T-helper 1 cell treated with Interleukin-12 subunit alpha and Interleukin-12 subunit beta and Interleukin-4 antibody, amounts not matched to agents 30 μg/mL and 1 μg/mL, for 36 hours (primary cell): ENCODE data around the gene EPHB1.
"Not testable (repeated sequence)": the region's sequence is repeated elsewhere in the genome, so short reads cannot be mapped to it uniquely, and the experiment has no call there.

Source experiments
- H3K27ac Mint-ChIP-seq: one replicate; pipeline ENCODE4 v1.8.0; 2021; ENCODE audit warnings: mild to moderate bottlenecking, mixed read lengths
- H3K27me3 Mint-ChIP-seq: one replicate; pipeline ENCODE4 v1.8.0; 2021; ENCODE audit warnings: low read depth, mixed read lengths
- H3K36me3 Mint-ChIP-seq: one replicate; pipeline ENCODE4 v1.8.0; 2021; ENCODE audit warnings: low read depth, mixed read lengths
- H3K4me1 Mint-ChIP-seq: one replicate; pipeline ENCODE4 v1.8.0; 2021; ENCODE audit warnings: low read depth, mixed read lengths
- H3K4me3 Mint-ChIP-seq: one replicate; pipeline ENCODE4 v1.8.0; 2021; ENCODE audit warnings: mild to moderate bottlenecking, moderate library complexity, mixed read lengths
- H3K9me3 Mint-ChIP-seq: one replicate; pipeline ENCODE4 v1.8.0; 2021; ENCODE audit warnings: mixed read lengths

The EPHB1 gene

GRCh38 chr3:134985864-134986715 lies 191.0 kb downstream of the EPHB1 start:
- H3K4me3 Mint-ChIP-seq, result no peak overlapping the region
- H3K9me3 Mint-ChIP-seq, result no peaks in the 10 kb centered on the region
- no peaks in the 10 kb centered on the region for H3K27me3 Mint-ChIP-seq
- H3K27ac Mint-ChIP-seq, result no peak overlapping the region
- H3K36me3 Mint-ChIP-seq, result no peaks in the 10 kb centered on the region
- no peaks in the 10 kb centered on the region for H3K4me1 Mint-ChIP-seq

DNA sequence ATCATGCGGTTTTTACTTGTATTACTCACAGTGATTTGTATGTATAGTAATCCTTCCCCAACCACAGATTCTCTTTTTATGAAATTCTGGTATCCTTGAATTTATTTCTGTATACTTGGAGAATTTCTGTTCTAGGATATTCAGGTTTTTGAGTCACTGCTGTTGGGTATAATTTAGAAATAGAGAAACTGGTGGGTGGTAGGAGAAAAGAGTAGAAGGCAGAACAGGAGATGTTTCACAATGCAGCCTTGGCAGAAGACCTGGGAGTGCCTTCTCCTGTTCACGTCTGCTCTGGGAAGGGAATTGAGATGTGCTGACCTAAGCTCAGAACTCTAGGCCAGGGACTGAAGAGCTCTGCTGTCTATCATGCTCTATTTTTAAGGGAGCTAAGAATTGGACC lies 193.6 kb downstream of the EPHB1 start:
- Mint-ChIP-seq H3K27ac (no peak overlapping the region), H3K9me3 (no peaks in the 10 kb centered on the region), H3K4me1 (no peaks in the 10 kb centered on the region), H3K4me3 (no peak overlapping the region), H3K36me3 (no peaks in the 10 kb centered on the region), H3K27me3 (no peaks in the 10 kb centered on the region)

DNA sequence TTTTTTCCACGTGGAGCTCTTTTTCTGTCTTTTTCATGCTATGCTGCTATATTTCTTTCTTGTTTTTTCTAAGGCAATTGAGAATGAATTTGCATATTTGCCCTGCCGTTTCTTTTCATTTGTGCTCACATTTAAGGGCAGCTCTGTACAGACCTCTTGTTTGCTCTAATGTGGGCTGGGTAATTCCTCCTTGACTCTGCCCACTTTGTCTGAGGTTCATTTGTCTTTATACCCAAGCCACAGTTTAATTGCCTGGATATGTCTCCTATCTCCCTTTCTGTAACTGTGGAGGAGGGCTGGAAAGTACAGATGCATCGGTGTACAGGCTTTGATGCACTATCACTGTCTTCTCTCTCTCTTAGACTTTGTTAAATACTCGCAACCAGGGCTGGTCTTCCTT lies 195.9 kb downstream of the EPHB1 start:
- H3K36me3 Mint-ChIP-seq, result no peaks in the 10 kb centered on the region
- H3K9me3 Mint-ChIP-seq, result no peaks in the 10 kb centered on the region
- H3K4me1 Mint-ChIP-seq, result no peaks in the 10 kb centered on the region
- no peak overlapping the region for H3K27ac Mint-ChIP-seq
- no peak overlapping the region for H3K4me3 Mint-ChIP-seq
- peaks cover 4% of the 10 kb centered on the region for H3K27me3 Mint-ChIP-seq

GRCh38 chr3:134991472-134992010 lies 196.5 kb downstream of the EPHB1 start:
- H3K4me3 Mint-ChIP-seq, result no peak overlapping the region
- no peak overlapping the region for H3K27ac Mint-ChIP-seq
- no peaks in the 10 kb centered on the region for H3K9me3 Mint-ChIP-seq
- H3K27me3 Mint-ChIP-seq, result peaks cover 4% of the 10 kb centered on the region
- no peaks in the 10 kb centered on the region for H3K36me3 Mint-ChIP-seq
- no peaks in the 10 kb centered on the region for H3K4me1 Mint-ChIP-seq

GRCh38 chr3:134992180-134992579 lies 197.1 kb downstream of the EPHB1 start:
- no peaks in the 10 kb centered on the region for H3K36me3 Mint-ChIP-seq
- no peaks in the 10 kb centered on the region for H3K4me1 Mint-ChIP-seq
- no peak overlapping the region for H3K4me3 Mint-ChIP-seq
- H3K9me3 Mint-ChIP-seq, result no peaks in the 10 kb centered on the region
- H3K27ac Mint-ChIP-seq, result no peak overlapping the region
- peaks cover 5% of the 10 kb centered on the region for H3K27me3 Mint-ChIP-seq

DNA sequence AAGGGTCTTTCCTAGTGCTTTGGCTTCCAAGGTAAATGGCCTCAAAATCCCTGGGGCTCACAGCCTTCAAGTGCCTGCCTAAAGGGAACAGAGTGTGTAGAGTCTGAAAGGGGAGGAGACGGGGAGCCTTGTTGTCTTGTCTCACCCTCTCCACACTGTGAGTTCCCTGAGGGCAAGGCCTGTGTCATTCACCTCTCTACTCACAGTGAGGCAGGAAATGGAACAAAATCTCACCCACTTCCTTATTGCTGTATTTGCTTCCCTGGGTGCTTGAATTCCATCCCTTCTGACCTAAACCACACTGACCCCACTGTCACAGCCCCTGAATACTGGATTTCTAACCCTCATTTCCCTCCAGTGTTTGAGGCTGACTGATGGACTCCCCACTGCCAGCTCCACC lies 197.5 kb downstream of the EPHB1 start:
- no peak overlapping the region for H3K27ac Mint-ChIP-seq
- H3K9me3 Mint-ChIP-seq, result no peaks in the 10 kb centered on the region
- H3K4me1 Mint-ChIP-seq, result no peaks in the 10 kb centered on the region
- no peak overlapping the region for H3K4me3 Mint-ChIP-seq
- no peaks in the 10 kb centered on the region for H3K36me3 Mint-ChIP-seq
- peaks cover 9% of the 10 kb centered on the region for H3K27me3 Mint-ChIP-seq

- Mint-ChIP-seq H3K36me3 (no peaks in the 10 kb centered on the region), H3K27me3 (peaks cover 14% of the 10 kb centered on the region), H3K27ac (no peak overlapping the region), H3K9me3 (no peaks in the 10 kb centered on the region), H3K4me3 (no peak overlapping the region), H3K4me1 (no peaks in the 10 kb centered on the region)
These were observed 198.0 kb downstream of the EPHB1 start for GRCh38 chr3:134993011-134993410.

- no peaks in the 10 kb centered on the region for H3K4me1 Mint-ChIP-seq
- H3K27ac Mint-ChIP-seq, result no peak overlapping the region
- no peak overlapping the region for H3K4me3 Mint-ChIP-seq
- peaks cover 16% of the 10 kb centered on the region for H3K27me3 Mint-ChIP-seq
- no peaks in the 10 kb centered on the region for H3K9me3 Mint-ChIP-seq
- no peaks in the 10 kb centered on the region for H3K36me3 Mint-ChIP-seq
These were observed 203.1 kb downstream of the EPHB1 start for GRCh38 chr3:134998158-134998557.

DNA sequence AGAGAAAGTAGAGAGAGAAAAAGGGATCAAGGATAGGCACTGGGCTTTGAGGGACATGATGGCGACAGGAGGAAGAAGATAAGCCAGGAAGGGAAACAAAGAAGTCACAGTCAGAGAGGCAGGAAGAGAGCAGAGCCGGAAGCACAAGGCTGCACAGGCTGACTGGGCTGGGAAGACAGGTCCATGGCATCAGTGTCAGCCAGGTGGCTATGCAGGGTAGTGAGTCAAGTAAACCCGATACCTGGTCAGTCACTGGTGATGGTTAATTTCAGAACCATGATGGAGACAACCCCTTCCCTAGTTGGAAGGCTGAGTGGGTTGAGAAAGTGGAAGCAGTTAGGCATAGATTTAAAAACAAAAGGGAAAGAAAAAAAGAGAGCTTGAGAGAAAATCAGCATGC lies 203.8 kb downstream of the EPHB1 start:
- H3K36me3 Mint-ChIP-seq, result no peaks in the 10 kb centered on the region
- H3K27me3 Mint-ChIP-seq, result peaks cover 16% of the 10 kb centered on the region
- no peaks in the 10 kb centered on the region for H3K4me1 Mint-ChIP-seq
- no peaks in the 10 kb centered on the region for H3K9me3 Mint-ChIP-seq
- no peak overlapping the region for H3K4me3 Mint-ChIP-seq
- no peak overlapping the region for H3K27ac Mint-ChIP-seq

- no peak overlapping the region for H3K4me3 Mint-ChIP-seq
- H3K9me3 Mint-ChIP-seq, result no peaks in the 10 kb centered on the region
- peaks cover 13% of the 10 kb centered on the region for H3K27me3 Mint-ChIP-seq
- H3K36me3 Mint-ChIP-seq, result no peaks in the 10 kb centered on the region
- H3K4me1 Mint-ChIP-seq, result no peaks in the 10 kb centered on the region
- H3K27ac Mint-ChIP-seq, result no peak overlapping the region
These were observed 205.4 kb downstream of the EPHB1 start for GRCh38 chr3:135000465-135000864.

- not testable (repeated sequence) for H3K4me1 Mint-ChIP-seq, H3K27me3 Mint-ChIP-seq
These were observed 210.6 kb downstream of the EPHB1 start for GRCh38 chr3:135005616-135006015.

DNA sequence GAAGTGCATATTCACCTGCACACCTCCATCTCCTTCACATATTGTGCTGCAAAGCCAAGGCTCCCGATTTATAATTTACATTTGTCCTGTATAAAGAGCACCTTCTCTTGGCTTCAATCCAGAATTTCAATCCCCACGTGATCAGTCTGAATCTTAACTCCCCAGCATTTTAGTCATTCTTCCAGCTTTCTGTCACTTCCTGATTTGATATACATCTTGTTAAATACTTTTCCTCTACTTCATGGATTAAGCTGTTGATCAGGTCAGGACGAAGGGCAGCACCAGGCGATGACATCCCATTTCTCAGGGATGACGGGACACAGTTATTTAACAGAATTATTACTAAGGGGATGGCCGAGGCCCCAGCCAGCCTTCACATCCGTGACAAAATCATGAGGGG lies 212.5 kb downstream of the EPHB1 start:
- no peaks in the 10 kb centered on the region for H3K27me3 Mint-ChIP-seq
- no peaks in the 10 kb centered on the region for H3K4me1 Mint-ChIP-seq
- no peaks in the 10 kb centered on the region for H3K36me3 Mint-ChIP-seq
- no peak overlapping the region for H3K27ac Mint-ChIP-seq
- peaks cover 3% of the 10 kb centered on the region for H3K9me3 Mint-ChIP-seq
- H3K4me3 Mint-ChIP-seq, result no peak overlapping the region

More at GRCh38 chr3:135005616-135006015, 210.6 kb downstream of the EPHB1 start:
- not testable (repeated sequence) for H3K27ac Mint-ChIP-seq, H3K4me3 Mint-ChIP-seq, H3K9me3 Mint-ChIP-seq, H3K36me3 Mint-ChIP-seq

- Mint-ChIP-seq H3K4me1 (no peaks in the 10 kb centered on the region), H3K36me3 (no peaks in the 10 kb centered on the region), H3K27ac (no peak overlapping the region), H3K27me3 (no peaks in the 10 kb centered on the region), H3K9me3 (peaks cover 3% of the 10 kb centered on the region), H3K4me3 (no peak overlapping the region)
These were observed 213.3 kb downstream of the EPHB1 start for GRCh38 chr3:135008326-135008725.

- Mint-ChIP-seq H3K4me3 (no peak overlapping the region), H3K4me1 (no peaks in the 10 kb centered on the region), H3K27me3 (no peaks in the 10 kb centered on the region), H3K36me3 (no peaks in the 10 kb centered on the region), H3K27ac (no peak overlapping the region), H3K9me3 (peaks cover 3% of the 10 kb centered on the region)
These were observed 214.0 kb downstream of the EPHB1 start for GRCh38 chr3:135009014-135009413.

DNA sequence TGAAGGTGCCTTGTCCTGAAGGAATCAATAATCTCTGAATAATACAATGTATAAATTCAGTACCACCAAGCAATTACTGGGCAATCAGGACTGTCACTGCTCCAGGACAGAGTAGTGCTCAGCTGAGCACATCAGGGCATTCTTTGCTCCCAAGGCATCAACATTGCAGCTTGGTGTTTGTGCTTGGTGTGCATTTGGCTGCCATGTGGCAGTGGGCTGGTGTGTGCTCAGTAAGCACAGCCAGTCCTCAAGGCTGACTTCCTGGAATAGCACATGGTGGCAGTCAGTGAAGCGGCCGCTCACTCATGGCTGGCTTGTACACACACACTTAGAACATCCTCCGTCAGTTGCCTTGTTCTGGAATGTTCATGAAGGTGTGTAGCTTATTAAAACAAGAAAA lies 217.0 kb downstream of the EPHB1 start:
- Mint-ChIP-seq H3K9me3 (no peaks in the 10 kb centered on the region), H3K27me3 (no peaks in the 10 kb centered on the region), H3K4me3 (no peak overlapping the region), H3K36me3 (no peaks in the 10 kb centered on the region), H3K4me1 (no peaks in the 10 kb centered on the region), H3K27ac (no peak overlapping the region)
